ENCODE data around the gene UBE2H.

- TF ChIP-seq CTCF (IDR thresholded peaks at IDR 0.05) (no peak), POLR2AphosphoS5 (IDR thresholded peaks at IDR 0.05; ENCODE audit: low read depth, low read length) (no peak), PBX3 (IDR thresholded peaks at IDR 0.05) (no peak), RAD21 (IDR thresholded peaks at IDR 0.05; ENCODE audit: low read length) (no peak)
Measured at GRCh38 chr7:129803546-129804081, 149.1 kb downstream of the UBE2H start.

All from SK-N-SH (cell line).